SJSA1 (cell line): ENCODE results near the gene HEATR1. TPM values are rescaled to one million over a fixed set of nuclear protein-coding genes. Genes with fewer than 3 reads are reported as not detected.

ENCODE experiments used
- DNase-seq, 2 experiments: peaks; one replicate each; pipeline ENCODE4 v3.0.0-alpha.2; 2015 to 2020; ENCODE audit warnings: low spot score in 2 of 2, low read depth in 1 of 2
- H3K27ac ChIP-seq: fragments of 250-450 bp; sonication (Bioruptor Pico); 2 replicates; pipeline ENCODE4 v1.5.1; 2020; ENCODE audit warnings: mild to moderate bottlenecking, moderate library complexity
- H3K27me3 ChIP-seq: fragments of 250-450 bp; sonication (Bioruptor Pico); replicated peaks from 2 replicates; pipeline ENCODE4 v1.5.1; 2020; ENCODE audit warnings: mild to moderate bottlenecking, moderate library complexity
- H3K36me3 ChIP-seq: fragments of 250-450 bp; sonication (Bioruptor Pico); 2 replicates; pipeline ENCODE4 v1.5.1; 2020; ENCODE audit warnings: mild to moderate bottlenecking
- H3K4me1 ChIP-seq: fragments of 250-450 bp; sonication (Bioruptor Pico); replicated peaks from 2 replicates; pipeline ENCODE4 v1.6.1; 2021; ENCODE audit warnings: mild to moderate bottlenecking
- H3K4me3 ChIP-seq: fragments of 250-450 bp; sonication (Bioruptor Pico); 2 replicates; pipeline ENCODE4 v1.5.1; 2020; ENCODE audit warnings: mild to moderate bottlenecking
- H3K9me3 ChIP-seq: fragments of 250-450 bp; sonication (Bioruptor Pico); replicated peaks from 2 replicates; pipeline ENCODE4 v1.5.1; 2020; ENCODE audit warnings: mild to moderate bottlenecking
- total RNA-seq: library from RNA; depleted of rRNA; stranded (reverse); fragments of >200 nt; shearing (Covaris generic); gene quantifications from 2 replicates; pipeline ENCODE4 v1.2.3, GENCODE V29; 2014; rRNA removed

The HEATR1 gene
- total RNA-seq: 21.9 and 25.3 TPM in 2 replicates

DNA sequence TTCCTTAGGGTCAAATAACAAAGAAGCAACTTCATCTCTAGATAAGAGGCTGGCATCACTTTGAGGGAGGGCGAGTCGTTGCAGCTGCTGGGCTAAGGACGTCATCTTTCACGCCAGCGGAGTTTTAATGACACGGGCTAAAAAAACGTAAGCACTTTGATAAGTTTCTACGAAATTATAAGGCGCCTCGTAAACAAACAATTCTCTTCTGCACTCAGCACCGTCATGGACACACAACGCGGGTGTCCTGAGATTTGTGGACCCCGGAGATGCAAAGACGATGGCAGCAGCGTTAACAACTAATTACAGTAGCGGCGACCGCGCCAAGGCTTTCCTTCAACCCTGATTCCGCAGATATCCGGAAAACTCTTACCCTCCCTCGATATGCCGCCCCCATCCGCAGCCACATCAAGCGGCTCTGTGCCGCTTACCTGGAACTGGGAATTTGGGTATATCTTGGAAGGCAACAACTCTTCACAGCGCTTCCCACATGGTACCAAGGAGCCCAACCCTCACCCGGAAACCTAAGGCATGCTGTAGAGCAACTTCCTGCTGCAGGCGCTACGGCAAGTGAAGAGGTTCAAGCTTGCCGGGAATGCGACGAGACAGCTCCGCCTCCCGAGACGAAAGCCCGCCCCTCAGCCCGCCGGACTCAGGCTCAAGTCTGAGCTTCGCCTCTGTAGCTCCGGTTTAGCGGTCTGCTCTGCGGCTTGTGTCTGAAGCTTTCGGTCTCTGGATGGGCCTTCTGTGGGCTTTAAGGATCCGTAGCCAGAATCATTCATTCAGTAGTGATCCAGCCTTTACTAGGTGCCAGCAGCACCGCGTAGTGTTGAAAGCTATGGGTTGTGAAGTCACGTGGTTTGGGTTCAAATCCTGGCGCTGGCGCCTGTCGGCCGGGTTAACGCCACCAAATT lies at the start of gene HEATR1:
Gene HEATR1, minus strand, starts transcription at position 526 of the 914 bp plus-strand sequence. Its CDS starts 421 bp downstream, at position 105.
- Histone ChIP-seq H3K27ac (peak within 1 kb of the TSS; percentile 47), H3K4me1 (peaks cover 7% of the 10 kb centered on the region; the same call in 1 of the 2 replicates), H3K4me3 (peak within 1 kb of the TSS; percentile 56), H3K27me3 (no peaks in the 10 kb centered on the region), H3K36me3 (peaks cover 29% of the 10 kb centered on the region), H3K9me3 (no peaks in the 10 kb centered on the region)
- DNase-seq: peak; percentile 87 to 95

- no peak for DNase-seq
- H3K4me3 ChIP-seq: no peak overlapping the region
- H3K4me1 ChIP-seq: no peaks in the 10 kb centered on the region
Measured at GRCh38 chr1:236645016-236645680, 40.8 kb upstream of the HEATR1 start.

DNA sequence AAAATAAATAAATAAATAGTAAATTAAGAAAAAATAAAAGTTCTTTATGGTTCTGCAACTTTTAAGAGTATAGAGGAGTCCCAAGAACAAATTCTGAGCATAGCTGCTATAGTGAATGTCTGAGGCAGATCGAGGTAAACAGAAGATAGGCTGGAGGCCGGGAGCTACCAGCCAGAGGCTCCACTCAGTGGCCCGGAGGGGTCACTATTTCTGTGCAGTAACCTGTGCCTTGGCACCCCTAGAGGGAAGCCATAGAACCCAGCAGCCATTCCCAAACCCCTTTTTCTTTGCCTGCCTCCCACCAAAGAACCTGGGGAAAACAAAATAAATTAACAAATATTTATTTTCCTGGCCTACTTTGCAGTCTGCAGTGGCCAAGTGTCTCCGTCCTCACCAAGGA lies 38.4 kb upstream of the HEATR1 start:
- H3K36me3 ChIP-seq: no peaks in the 10 kb centered on the region
- no peaks in the 10 kb centered on the region for H3K27me3 ChIP-seq
- no peaks in the 10 kb centered on the region for H3K4me1 ChIP-seq
- no peak overlapping the region for H3K4me3 ChIP-seq
- no peak overlapping the region for H3K27ac ChIP-seq
- no peaks in the 10 kb centered on the region for H3K9me3 ChIP-seq
- DNase-seq: no peak

More at GRCh38 chr1:236645016-236645680, 40.8 kb upstream of the HEATR1 start:
- Histone ChIP-seq H3K27me3 (no peaks in the 10 kb centered on the region), H3K36me3 (no peaks in the 10 kb centered on the region), H3K27ac (no peak overlapping the region), H3K9me3 (no peaks in the 10 kb centered on the region)

GRCh38 chr1:236639686-236640085 lies 35.4 kb upstream of the HEATR1 start:
- H3K9me3 ChIP-seq: no peaks in the 10 kb centered on the region
- no peaks in the 10 kb centered on the region for H3K27me3 ChIP-seq
- no peaks in the 10 kb centered on the region for H3K36me3 ChIP-seq
- no peaks in the 10 kb centered on the region for H3K4me1 ChIP-seq
- no peak overlapping the region for H3K27ac ChIP-seq
- no peak for DNase-seq
- H3K4me3 ChIP-seq: no peak overlapping the region

GRCh38 chr1:236638945-236639344 lies 34.6 kb upstream of the HEATR1 start:
- no peak for DNase-seq
- no peaks in the 10 kb centered on the region for H3K27me3 ChIP-seq

DNA sequence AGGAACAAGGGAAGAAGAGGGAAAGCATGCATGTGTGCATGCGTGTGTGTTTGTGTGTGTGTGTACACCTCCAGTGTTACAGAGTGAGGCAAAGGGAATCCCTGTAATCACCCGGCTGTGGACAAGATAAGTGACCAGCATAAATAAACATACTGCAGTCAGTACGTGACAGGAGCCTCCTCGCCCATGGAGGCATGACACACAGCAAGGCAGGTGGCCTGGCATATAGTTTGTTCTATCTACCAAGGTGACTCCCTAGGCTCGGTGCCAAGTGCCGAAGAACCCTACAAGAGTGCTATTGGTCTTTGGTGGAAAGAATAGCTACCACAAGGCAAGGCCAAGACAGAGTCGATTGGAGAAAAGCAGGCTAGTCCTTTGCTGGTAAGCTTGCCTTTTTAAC lies 31.7 kb upstream of the HEATR1 start:
- no peaks in the 10 kb centered on the region for H3K36me3 ChIP-seq
- no peaks in the 10 kb centered on the region for H3K4me1 ChIP-seq
- H3K27ac ChIP-seq: no peak overlapping the region
- no peaks in the 10 kb centered on the region for H3K27me3 ChIP-seq
- no peak for DNase-seq
- H3K4me3 ChIP-seq: no peak overlapping the region
- no peaks in the 10 kb centered on the region for H3K9me3 ChIP-seq

More at GRCh38 chr1:236638945-236639344, 34.6 kb upstream of the HEATR1 start:
- Histone ChIP-seq H3K27ac (no peak overlapping the region), H3K36me3 (no peaks in the 10 kb centered on the region), H3K9me3 (no peaks in the 10 kb centered on the region), H3K4me3 (no peak overlapping the region), H3K4me1 (no peaks in the 10 kb centered on the region)

GRCh38 chr1:236627727-236628408 lies 23.6 kb upstream of the HEATR1 start:
- Histone ChIP-seq H3K36me3 (no peaks in the 10 kb centered on the region), H3K27ac (no peak overlapping the region), H3K27me3 (no peaks in the 10 kb centered on the region), H3K4me1 (no peaks in the 10 kb centered on the region), H3K4me3 (no peak overlapping the region), H3K9me3 (no peaks in the 10 kb centered on the region)
- DNase-seq: no peak

DNA sequence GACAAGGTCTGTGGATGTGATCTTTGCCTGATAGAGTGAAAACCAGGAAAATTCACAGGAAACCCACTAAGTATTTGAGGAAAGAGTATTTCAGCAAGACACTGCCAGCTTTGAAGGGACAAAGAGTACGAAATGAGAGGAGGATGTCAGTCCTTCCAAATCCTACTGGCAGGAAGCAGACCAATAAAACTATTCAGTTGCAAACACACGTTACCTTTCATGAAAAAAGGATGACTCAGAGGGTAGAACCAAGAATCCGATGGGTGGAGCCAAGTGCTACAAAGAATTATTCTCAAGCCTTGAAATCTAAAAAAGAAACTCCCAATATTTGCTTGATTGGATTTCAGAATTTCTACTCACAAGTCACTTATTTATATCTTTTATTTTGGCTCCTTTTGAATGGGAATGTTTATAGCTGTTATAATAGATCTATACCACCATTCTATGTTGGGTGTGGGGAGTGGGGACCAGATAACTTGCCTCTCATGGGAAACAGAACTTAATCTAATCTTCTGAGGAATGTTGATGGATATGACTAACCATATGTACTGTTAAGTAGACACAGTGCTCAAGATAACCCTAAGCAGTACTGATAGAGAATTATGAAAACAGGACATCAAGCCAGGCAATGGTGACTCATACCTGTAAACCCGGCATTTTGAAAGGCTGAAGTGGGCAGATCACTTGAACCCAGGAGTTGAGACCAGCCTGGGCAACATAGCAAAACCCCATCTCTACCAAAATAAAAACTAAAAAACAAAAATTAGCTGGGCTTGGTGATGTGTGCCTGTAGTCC lies 19.3 kb upstream of the HEATR1 start:
- no peaks in the 10 kb centered on the region; the same call in 1 of the 2 replicates for H3K27me3 ChIP-seq
- H3K4me1 ChIP-seq: no peaks in the 10 kb centered on the region
- no peak overlapping the region for H3K27ac ChIP-seq
- no peak for DNase-seq
- no peaks in the 10 kb centered on the region for H3K36me3 ChIP-seq
- no peak overlapping the region for H3K4me3 ChIP-seq
- 0 out of 2 replicates have a peak, but pooled peaks cover 3% of the 10 kb centered on the region for H3K9me3 ChIP-seq

- H3K4me1 ChIP-seq: no peaks in the 10 kb centered on the region
- 0 out of 2 replicates have a peak, but pooled peaks cover 3% of the 10 kb centered on the region for H3K9me3 ChIP-seq
- H3K36me3 ChIP-seq: no peaks in the 10 kb centered on the region
- H3K27me3 ChIP-seq: no peaks in the 10 kb centered on the region; the same call in 1 of the 2 replicates
- no peak overlapping the region for H3K4me3 ChIP-seq
- DNase-seq: no peak
- H3K27ac ChIP-seq: no peak overlapping the region
Measured at GRCh38 chr1:236622407-236622806, 18.1 kb upstream of the HEATR1 start.

DNA sequence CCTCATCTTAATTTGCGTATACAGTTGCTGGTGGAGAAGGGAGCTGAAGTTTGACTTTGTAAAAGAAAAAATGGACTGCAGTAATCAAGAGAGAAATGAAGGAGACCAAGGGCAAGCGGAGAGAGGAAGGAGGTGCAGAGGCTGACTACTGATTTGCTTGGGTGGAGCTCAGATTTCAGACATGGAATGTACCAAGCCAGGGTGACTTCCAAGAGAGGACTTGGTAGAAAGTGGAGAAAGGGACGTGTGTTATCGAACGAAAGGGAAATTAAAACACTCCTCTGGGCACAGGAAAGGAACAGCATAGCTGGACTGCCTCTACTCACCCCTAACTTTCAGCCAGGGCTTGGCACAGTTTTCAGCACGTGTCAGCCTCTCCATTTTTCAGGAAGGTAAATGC lies 15.1 kb upstream of the HEATR1 start:
- H3K4me3 ChIP-seq: no peak overlapping the region
- no peak for DNase-seq
- H3K27ac ChIP-seq: no peak overlapping the region
- H3K9me3 ChIP-seq: 0 out of 2 replicates have a peak, but pooled peaks cover 3% of the 10 kb centered on the region
- no peaks in the 10 kb centered on the region for H3K4me1 ChIP-seq
- H3K36me3 ChIP-seq: no peaks in the 10 kb centered on the region
- H3K27me3 ChIP-seq: no peaks in the 10 kb centered on the region; the same call in 1 of the 2 replicates

- no peak for DNase-seq
- Histone ChIP-seq H3K4me3 (no peak overlapping the region), H3K27me3 (no peaks in the 10 kb centered on the region; the same call in 1 of the 2 replicates), H3K4me1 (no peaks in the 10 kb centered on the region), H3K9me3 (0 out of 2 replicates have a peak, but pooled peaks cover 3% of the 10 kb centered on the region), H3K27ac (no peak overlapping the region), H3K36me3 (no peaks in the 10 kb centered on the region)
Measured at GRCh38 chr1:236618507-236618906, 14.2 kb upstream of the HEATR1 start.

GRCh38 chr1:236615399-236616148 lies 11.3 kb upstream of the HEATR1 start:
- H3K4me1 ChIP-seq: no peaks in the 10 kb centered on the region
- no peak for DNase-seq
- H3K4me3 ChIP-seq: no peak overlapping the region
- H3K27me3 ChIP-seq: peaks cover 4% of the 10 kb centered on the region; the same call in 1 of the 2 replicates
- no peak overlapping the region for H3K27ac ChIP-seq
- H3K36me3 ChIP-seq: no peaks in the 10 kb centered on the region
- no peaks in the 10 kb centered on the region for H3K9me3 ChIP-seq
